Right atrium auricular region (tissue), 2 donors: ENCODE results near the gene CSRNP3. TPM values are rescaled to one million over a fixed set of nuclear protein-coding genes. Genes with fewer than 3 reads are reported as not detected.

ENCODE experiments used
- DNase-seq: peaks from one replicate; pipeline ENCODE4 v3.0.0-alpha.2; 2019; ENCODE audit warnings: low spot score
- H3K27ac ChIP-seq, 2 donors: fragments of 200-600 bp; sonication (generic); 1 replicate in 1 of 2; 2 replicates in 1 of 2; pipeline ENCODE4 v1.5.1; 2016 to 2019
- H3K27me3 ChIP-seq, 2 donors: fragments of 200-600 bp; sonication (generic); one replicate each; pipeline versions ENCODE4 v1.5.1 to v1.6.0; 2017 to 2019
- H3K36me3 ChIP-seq: fragments of 200-600 bp; sonication (generic); one replicate; pipeline ENCODE4 v1.5.1; 2016
- H3K4me1 ChIP-seq, 2 donors: fragments of 200-600 bp; sonication (generic); one replicate each; pipeline versions ENCODE4 v1.5.1 to v1.6.0; 2017 to 2019
- H3K4me3 ChIP-seq, 2 donors: fragments of 200-600 bp; sonication (generic); 1 replicate in 1 of 2; 2 replicates in 1 of 2; pipeline ENCODE4 v1.5.1; 2017 to 2019; ENCODE audit warnings: mild to moderate bottlenecking in 1 of 2, moderate library complexity in 1 of 2
- H3K9me3 ChIP-seq, 2 donors: fragments of 200-600 bp; sonication (generic); one replicate each; pipeline ENCODE4 v1.5.1; 2019
- CTCF ChIP-seq, 2 donors: fragments of 200-600 bp; sonication (generic); IDR thresholded peaks; one replicate each; pipeline ENCODE4 v1.5.1; 2019; ENCODE audit warnings: antibody characterized with exemption in 2 of 2
- total RNA-seq, 2 donors: library from RNA; depleted of rRNA; stranded (reverse); fragments of >200 nt; gene quantifications; one replicate each; pipeline ENCODE4 v1.1.0, GENCODE V29; 2016

The CSRNP3 gene
- total RNA-seq, 2 donors from 2014 or later = 1.3 to 4.5 TPM

GRCh38 chr2:165623783-165624469, 154.4 kb downstream of the CSRNP3 start:
- H3K9me3 ChIP-seq = no peaks in the 10 kb centered on the region
- TF ChIP-seq CTCF (IDR thresholded peaks at IDR 0.05) = no peak
- H3K4me1 ChIP-seq = no peaks in the 10 kb centered on the region

GRCh38 chr2:165624470-165624800, 154.9 kb downstream of the CSRNP3 start:
- no peaks in the 10 kb centered on the region for H3K4me1 ChIP-seq
- H3K9me3 ChIP-seq = no peaks in the 10 kb centered on the region
- H3K27me3 ChIP-seq = no peaks in the 10 kb centered on the region
- no peak overlapping the region for H3K27ac ChIP-seq
- H3K36me3 ChIP-seq = no peaks in the 10 kb centered on the region
- TF ChIP-seq CTCF (IDR thresholded peaks at IDR 0.05) = no peak
- H3K4me3 ChIP-seq = no peak overlapping the region
- DNase-seq = no peak

More at GRCh38 chr2:165623783-165624469, 154.4 kb downstream of the CSRNP3 start:
- H3K27ac ChIP-seq = no peak overlapping the region
- H3K36me3 ChIP-seq = no peaks in the 10 kb centered on the region
- DNase-seq = no peak
- H3K4me3 ChIP-seq = no peak overlapping the region
- no peaks in the 10 kb centered on the region for H3K27me3 ChIP-seq

GRCh38 chr2:165627470-165627869, 158.0 kb downstream of the CSRNP3 start:
- Histone ChIP-seq H3K4me1 (no peaks in the 10 kb centered on the region), H3K27ac (no peak overlapping the region), H3K36me3 (no peaks in the 10 kb centered on the region), H3K9me3 (no peaks in the 10 kb centered on the region), H3K27me3 (no peaks in the 10 kb centered on the region), H3K4me3 (no peak overlapping the region)
- DNase-seq = no peak
- no peak for TF ChIP-seq CTCF (IDR thresholded peaks at IDR 0.05)

- Histone ChIP-seq H3K4me3 (no peak overlapping the region), H3K27ac (no peak overlapping the region), H3K4me1 (peaks cover 0 to 5% of the 10 kb centered on the region in 2 donors), H3K27me3 (no peaks in the 10 kb centered on the region), H3K36me3 (no peaks in the 10 kb centered on the region), H3K9me3 (no peaks in the 10 kb centered on the region)
- DNase-seq = no peak
- TF ChIP-seq CTCF (IDR thresholded peaks at IDR 0.05) = no peak
These were observed 160.3 kb downstream of the CSRNP3 start for GRCh38 chr2:165629776-165630175.

GRCh38 chr2:165630236-165630635, 160.7 kb downstream of the CSRNP3 start:
- Histone ChIP-seq H3K27ac (no peak overlapping the region), H3K9me3 (no peaks in the 10 kb centered on the region), H3K4me1 (peaks cover 0 to 10% of the 10 kb centered on the region in 2 donors), H3K4me3 (no peak overlapping the region), H3K27me3 (no peaks in the 10 kb centered on the region), H3K36me3 (no peaks in the 10 kb centered on the region)
- no peak for DNase-seq
- TF ChIP-seq CTCF (IDR thresholded peaks at IDR 0.05) = no peak

GRCh38 chr2:165631089-165631488, 161.6 kb downstream of the CSRNP3 start:
- no peak overlapping the region for H3K4me3 ChIP-seq
- no peaks in the 10 kb centered on the region for H3K27me3 ChIP-seq
- H3K9me3 ChIP-seq = no peaks in the 10 kb centered on the region
- TF ChIP-seq CTCF (IDR thresholded peaks at IDR 0.05) = no peak
- DNase-seq = no peak
- no peak overlapping the region for H3K27ac ChIP-seq
- H3K4me1 ChIP-seq = peaks cover 0 to 12% of the 10 kb centered on the region in 2 donors
- no peaks in the 10 kb centered on the region for H3K36me3 ChIP-seq
